ENCODE measurements around the gene DRD1. TPM values are rescaled to one million over a fixed set of nuclear protein-coding genes. Genes with fewer than 3 reads are reported as not detected.

Gene DRD1
- total RNA-seq, 1 experiment from 2014 or later = 0.54 TPM

GRCh38 chr5:175470781-175471180, 26.8 kb upstream of the DRD1 start:
- H2AFZ ChIP-seq (ENCODE audit: low read depth, low read length, poor library complexity, severe bottlenecking) = no peak overlapping the region
- no peaks in the 10 kb centered on the region for H3K4me1 ChIP-seq (ENCODE audit: control insufficient read depth in 1 of 2, insufficient read depth in 2 of 2, low read length in 2 of 2)

More at GRCh38 chr5:175470781-175471180, 26.8 kb upstream of the DRD1 start:
- BruUV-seq (replicated peaks) = no TSS peak
- Histone ChIP-seq H3K9me2 (ENCODE audit: insufficient read depth) (no peaks in the 10 kb centered on the region), H3K36me3 (ENCODE audit: control insufficient read depth in 1 of 2, insufficient read depth in 2 of 2, low read length in 2 of 2) (no peaks in the 10 kb centered on the region), H3K4me2 (ENCODE audit: low read length) (no peak overlapping the region), H4K20me1 (ENCODE audit: insufficient read depth) (no peaks in the 10 kb centered on the region), H3K27me3 (ENCODE audit: insufficient read depth, low read length) (no peaks in the 10 kb centered on the region), H3K79me2 (ENCODE audit: insufficient read depth, low read length) (no peaks in the 10 kb centered on the region), H3K9me3 (ENCODE audit: control insufficient read depth in 1 of 2, insufficient read depth in 1 of 2, low read depth in 1 of 2, low read length in 2 of 2) (no peaks in the 10 kb centered on the region), H3K4me3 (replicated peaks in 1 of 2; ENCODE audit: low read depth in 1 of 2, low read length in 2 of 2) (no peak overlapping the region), H3K27ac (ENCODE audit: low read depth, low read length) (no peak overlapping the region), H3K9ac (ENCODE audit: low read length) (no peak overlapping the region)
- POLR2A ChIA-PET = no interaction called here
- ATAC-seq = no peak
- TF ChIP-seq POLR2AphosphoS5 (IDR thresholded peaks at IDR 0.05; ENCODE audit: low read depth, low read length) = no peak
- no peak for TF ChIP-seq REST (IDR thresholded peaks at IDR 0.05; ENCODE audit: low read depth)
- TF ChIP-seq YY1 (IDR thresholded peaks at IDR 0.05; ENCODE audit: extremely low read depth, insufficient replicate concordance, low read depth, low read length) = no peak
- TF ChIP-seq RAD21 (IDR thresholded peaks at IDR 0.05; ENCODE audit: low read depth) = no peak
- no peak for TF ChIP-seq ZBTB33 (IDR thresholded peaks at IDR 0.05; ENCODE audit: extremely low read depth, insufficient replicate concordance, low read length)
- no peak for TF ChIP-seq MAX (IDR thresholded peaks at IDR 0.05)
- TF ChIP-seq SP1 (IDR thresholded peaks at IDR 0.05; ENCODE audit: low read depth) = no peak
- no peak for TF ChIP-seq SIN3A (IDR thresholded peaks at IDR 0.05; ENCODE audit: low read depth)
- no peak for TF ChIP-seq ZFX (IDR thresholded peaks at IDR 0.05)
- no peak for TF ChIP-seq POLR2A (IDR thresholded peaks at IDR 0.05; ENCODE audit: borderline replicate concordance, extremely low read depth, insufficient read depth, insufficient read length)
- no peak for TF ChIP-seq CBX3 (IDR thresholded peaks at IDR 0.05; ENCODE audit: low read depth)
- TF ChIP-seq SRF (IDR thresholded peaks at IDR 0.05; ENCODE audit: low read depth) = no peak
- no peak for TF ChIP-seq FOSL1 (IDR thresholded peaks at IDR 0.05; ENCODE audit: low read depth)
- TF ChIP-seq CEBPB (IDR thresholded peaks at IDR 0.05; ENCODE audit: low read depth) = no peak
- no peak for TF ChIP-seq TCF7L2 (IDR thresholded peaks at IDR 0.05; ENCODE audit: borderline replicate concordance, extremely low read depth, insufficient read depth, insufficient read length)
- no peak for TF ChIP-seq ATF3 (IDR thresholded peaks at IDR 0.05)
- TF ChIP-seq JUND (IDR thresholded peaks at IDR 0.05) = no peak
- no peak for TF ChIP-seq EZH2 (IDR thresholded peaks at IDR 0.05)
- no peak for TF ChIP-seq ELF1 (IDR thresholded peaks at IDR 0.05; ENCODE audit: borderline replicate concordance, low read depth)
- DNase-seq (ENCODE audit: low read depth, low spot score) = no peak
- RAD21 ChIA-PET (ENCODE audit: low non-redundant PET in 1 of 2, low total read pairs in 2 of 2, uncharacterized antibody in 2 of 2, unreplicated experiment in 2 of 2) = no interaction called here
- intact Hi-C loops (cut with micrococcal nuclease) = no loop called here
- CTCF ChIA-PET = no interaction called here

Measured in HCT116 (cell line).